Prostate gland (tissue), 2 donors: Measurements from ENCODE around the gene TPO. TPM values are rescaled to one million over a fixed set of nuclear protein-coding genes. Genes with fewer than 3 reads are reported as not detected.

ENCODE experiments used
- DNase-seq: peaks from one replicate; pipeline ENCODE4 v3.0.0-alpha.2; 2019; ENCODE audit warnings: low spot score
- H3K27ac ChIP-seq, 2 donors: fragments of 200-600 bp; sonication (generic); 2 replicates each; pipeline ENCODE4 v1.5.1; 2017 to 2019
- H3K27me3 ChIP-seq: fragments of 200-600 bp; sonication (generic); replicated peaks from 2 replicates; pipeline ENCODE4 v1.5.1; 2019; ENCODE audit not compliant: insufficient read depth
- H3K36me3 ChIP-seq, 2 donors: fragments of 200-600 bp; sonication (generic); 1 replicate in 1 of 2; 2 replicates in 1 of 2; pipeline versions ENCODE4 v1.5.1 to v1.8.1; 2017 to 2019
- H3K4me1 ChIP-seq: fragments of 200-600 bp; sonication (generic); replicated peaks from 2 replicates; pipeline ENCODE4 v1.5.1; 2019
- H3K4me3 ChIP-seq, 2 donors: fragments of 200-600 bp; sonication (generic); 2 replicates each; pipeline ENCODE4 v1.5.1; 2017 to 2019
- H3K9me3 ChIP-seq: fragments of 200-600 bp; sonication (generic); 2 replicates; pipeline ENCODE4 v1.5.1; 2017
- CTCF ChIP-seq, 4 experiments: fragments of 200-600 bp in 2 of 4; fragments of 450-650 bp in 2 of 4; sonication (generic) in 2 of 4; IDR thresholded peaks; 1 replicate in 3 of 4; 2 replicates in 1 of 4; pipeline ENCODE4 v1.5.1; 2016 to 2019; ENCODE audit warnings: antibody characterized with exemption in 4 of 4, mild to moderate bottlenecking in 2 of 4, moderate library complexity in 2 of 4
- POLR2A ChIP-seq: fragments of 450-650 bp; IDR thresholded peaks from one replicate; pipeline ENCODE4 v1.6.1; 2016; ENCODE audit warnings: antibody characterized with exemption, mild to moderate bottlenecking
- POLR2AphosphoS5 ChIP-seq: sonication (generic); formaldehyde crosslinking; IDR thresholded peaks from one replicate; pipeline ENCODE4 v1.6.1; 2017; ENCODE audit warnings: antibody characterized with exemption
- WGBS: methylation state at CpG from one replicate; pipeline ENCODE4 v1.1.5; 2018; 5-methylcytosine and 5-hydroxymethylcytosine counted together
- intact Hi-C: fragments of 100-400 bp; cut with DNase I; formaldehyde crosslinking; loops from one replicate; pipeline ENCODE4 v1.14.2; 2022
- total RNA-seq, 2 donors: library from RNA; depleted of rRNA; stranded (reverse); fragments of >200 nt; gene quantifications; one replicate each; pipeline ENCODE4 v1.1.0, GENCODE V29; 2016

TPO gene
- total RNA-seq, 2 donors from 2014 or later = 0.82 to 1.4 TPM

DNA sequence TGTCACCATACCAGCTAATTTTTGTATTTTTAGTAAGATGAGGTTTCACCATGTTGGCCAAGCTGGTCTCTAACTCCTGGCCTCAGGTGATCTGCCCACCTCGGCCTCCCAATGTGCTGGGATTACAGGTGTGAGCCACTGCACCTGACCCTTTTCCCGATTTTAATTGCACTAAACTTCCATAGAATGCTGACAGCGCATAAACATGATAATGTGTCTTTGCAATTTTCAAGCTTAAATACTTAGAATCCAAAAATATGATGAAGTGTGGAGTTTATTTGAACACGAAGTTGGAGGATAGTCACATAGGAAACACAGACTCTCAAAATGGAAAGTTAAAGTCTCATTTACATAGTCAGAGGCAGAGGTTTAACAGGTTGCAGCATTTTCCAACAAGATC lies 138.6 kb downstream of the TPO start:
- intact Hi-C loops = loop anchor here (5.0 kb wide), 3 partner anchors 190 to 265 kb away; partner anchors contain the start of gene PXDN
- TF ChIP-seq POLR2A = no peak
- TF ChIP-seq POLR2AphosphoS5 = no peak
- TF ChIP-seq CTCF (IDR thresholded peaks at IDR 0.05) = no peak

DNA sequence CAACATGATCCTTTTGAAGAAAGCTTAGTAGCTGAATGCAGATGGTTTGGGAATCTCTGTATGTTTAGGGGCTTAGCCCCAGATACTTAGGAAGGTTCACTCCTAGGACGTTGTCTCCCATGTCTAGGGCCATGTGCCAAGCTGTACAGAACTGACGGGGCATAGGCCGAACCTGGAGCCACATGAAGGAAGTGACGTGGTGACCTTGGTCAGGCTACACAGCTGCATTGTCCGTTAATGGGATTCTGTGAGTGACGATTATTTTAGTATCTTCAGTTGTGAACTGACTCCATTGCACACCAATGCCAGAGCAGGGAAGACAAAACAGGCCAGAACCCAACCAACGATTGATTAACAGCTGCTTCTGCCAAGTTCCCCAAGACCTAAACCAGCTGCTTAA lies 139.3 kb downstream of the TPO start:
- Histone ChIP-seq H3K27ac (peak overlapping the region in 1 of 2 donors; percentile 38), H3K9me3 (no peaks in the 10 kb centered on the region), H3K4me3 (no peak overlapping the region), H3K27me3 (no peaks in the 10 kb centered on the region), H3K4me1 (no peaks in the 10 kb centered on the region), H3K36me3 (no peaks in the 10 kb centered on the region)
- DNase-seq = no peak
- intact Hi-C loops = loop anchor here (5.0 kb wide), 3 partner anchors 190 to 265 kb away; partner anchors contain the start of gene PXDN
- TF ChIP-seq POLR2A (no peak), CTCF (IDR thresholded peaks at IDR 0.05) (no peak), POLR2AphosphoS5 (no peak)
- 78% methylated on average over 7 of the region's 7 CpGs for WGBS

More for the DNA sequence above, 138.6 kb downstream of the TPO start:
- H3K4me3 ChIP-seq = no peak overlapping the region
- H3K27me3 ChIP-seq = no peaks in the 10 kb centered on the region
- H3K9me3 ChIP-seq = no peaks in the 10 kb centered on the region
- H3K36me3 ChIP-seq = no peaks in the 10 kb centered on the region
- H3K4me1 ChIP-seq = no peaks in the 10 kb centered on the region
- DNase-seq = no peak
- H3K27ac ChIP-seq = no peak overlapping the region
- WGBS = 96% methylated on average over 4 of the region's 4 CpGs

- peak overlapping the region in 1 of 2 donors; percentile 38 for H3K27ac ChIP-seq
- intact Hi-C loops = loop anchor here (5.0 kb wide), 3 partner anchors 189 to 264 kb away; partner anchors contain the start of gene PXDN
These were observed 140.5 kb downstream of the TPO start for GRCh38 chr2:1553671-1554295.

DNA sequence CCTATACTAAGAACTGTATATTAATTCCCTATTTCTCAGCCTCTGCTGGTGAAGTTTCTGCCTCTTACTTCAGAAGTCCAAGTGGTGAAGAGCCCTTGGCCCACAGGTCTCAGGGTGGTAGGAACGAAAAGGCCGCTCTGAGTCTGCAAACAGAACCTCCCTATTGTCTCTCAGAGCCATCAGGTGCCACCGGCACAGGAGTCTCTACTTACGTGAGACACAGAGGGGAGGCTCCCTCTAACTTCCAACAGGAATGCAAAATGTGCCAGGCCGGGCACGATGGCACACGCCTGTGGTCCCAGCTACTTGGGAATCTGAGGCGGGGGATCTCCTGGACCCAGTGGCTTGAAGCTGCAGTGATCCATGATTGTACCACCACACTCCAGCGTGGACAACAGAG lies 143.0 kb downstream of the TPO start:
- DNase-seq = no peak
- no peaks in the 10 kb centered on the region for H3K9me3 ChIP-seq
- H3K36me3 ChIP-seq = no peaks in the 10 kb centered on the region
- 66% methylated on average over 9 of the region's 9 CpGs for WGBS
- no peaks in the 10 kb centered on the region for H3K4me1 ChIP-seq
- no peak overlapping the region for H3K4me3 ChIP-seq
- H3K27me3 ChIP-seq = no peaks in the 10 kb centered on the region
- intact Hi-C loops = no loop called here
- TF ChIP-seq POLR2A = no peak
- no peak for TF ChIP-seq CTCF (IDR thresholded peaks at IDR 0.05)
- no peak for TF ChIP-seq POLR2AphosphoS5
- H3K27ac ChIP-seq = no peak overlapping the region

More at GRCh38 chr2:1553671-1554295, 140.5 kb downstream of the TPO start:
- H3K4me3 ChIP-seq = no peak overlapping the region
- no peak for DNase-seq
- no peaks in the 10 kb centered on the region for H3K36me3 ChIP-seq
- H3K27me3 ChIP-seq = no peaks in the 10 kb centered on the region
- TF ChIP-seq CTCF (IDR thresholded peaks at IDR 0.05) (peak in 2 of 4 experiments; percentile 14 to 30), POLR2A (no peak)
- H3K9me3 ChIP-seq = no peaks in the 10 kb centered on the region
- WGBS = 56% methylated on average over 9 of the region's 9 CpGs
- H3K4me1 ChIP-seq = no peaks in the 10 kb centered on the region
